Measurements from ENCODE around the gene CACNG4. TPM values are rescaled to one million over a fixed set of nuclear protein-coding genes. Genes with fewer than 3 reads are reported as not detected.
"Not testable (repeated sequence)": the region's sequence is repeated elsewhere in the genome, so short reads cannot be mapped to it uniquely, and the experiment has no call there.

Gene CACNG4
- total RNA-seq, 1 donor from 2014 or later = 0.36 TPM

GRCh38 chr17:66957343-66957742 lies 7.2 kb upstream of the CACNG4 start:
- intact Hi-C loops (cut with DNase I) = no loop called here
- DNase-seq (ENCODE audit: low spot score) (no peak), ATAC-seq (no peak)

DNA sequence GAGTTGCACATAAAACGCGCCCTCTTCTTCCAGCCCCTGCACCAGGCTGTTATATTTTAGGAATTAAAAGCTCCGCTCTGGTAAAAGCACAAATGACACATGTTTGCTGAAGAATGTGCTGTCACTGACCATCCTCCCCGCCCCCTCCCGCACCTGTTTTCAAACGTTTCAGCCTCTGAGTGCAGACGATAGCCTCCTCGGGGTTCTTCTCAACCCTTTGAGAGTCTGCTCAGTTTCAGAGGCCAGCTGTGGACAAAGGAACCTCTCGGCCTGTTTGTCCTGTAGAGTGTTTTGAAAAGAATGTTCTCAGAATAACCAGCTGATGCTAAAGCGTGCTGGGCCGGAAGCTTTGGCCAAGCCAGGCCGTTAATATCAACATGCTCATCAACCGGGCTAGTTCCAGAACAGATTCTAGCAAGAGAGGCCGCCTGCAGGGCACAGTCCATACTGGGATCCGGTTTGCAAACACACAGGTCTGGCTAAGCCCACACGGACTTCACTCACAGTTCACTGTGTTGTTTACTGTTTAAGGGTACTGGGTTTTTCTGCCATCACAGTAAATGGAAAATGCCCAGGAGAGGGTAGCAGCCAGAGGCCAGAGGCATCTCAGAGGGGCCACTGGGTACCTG lies 6.4 kb upstream of the CACNG4 start:
- no peak for DNase-seq (ENCODE audit: low spot score)
- ATAC-seq = peak; percentile 45
- intact Hi-C loops (cut with DNase I) = no loop called here

DNA sequence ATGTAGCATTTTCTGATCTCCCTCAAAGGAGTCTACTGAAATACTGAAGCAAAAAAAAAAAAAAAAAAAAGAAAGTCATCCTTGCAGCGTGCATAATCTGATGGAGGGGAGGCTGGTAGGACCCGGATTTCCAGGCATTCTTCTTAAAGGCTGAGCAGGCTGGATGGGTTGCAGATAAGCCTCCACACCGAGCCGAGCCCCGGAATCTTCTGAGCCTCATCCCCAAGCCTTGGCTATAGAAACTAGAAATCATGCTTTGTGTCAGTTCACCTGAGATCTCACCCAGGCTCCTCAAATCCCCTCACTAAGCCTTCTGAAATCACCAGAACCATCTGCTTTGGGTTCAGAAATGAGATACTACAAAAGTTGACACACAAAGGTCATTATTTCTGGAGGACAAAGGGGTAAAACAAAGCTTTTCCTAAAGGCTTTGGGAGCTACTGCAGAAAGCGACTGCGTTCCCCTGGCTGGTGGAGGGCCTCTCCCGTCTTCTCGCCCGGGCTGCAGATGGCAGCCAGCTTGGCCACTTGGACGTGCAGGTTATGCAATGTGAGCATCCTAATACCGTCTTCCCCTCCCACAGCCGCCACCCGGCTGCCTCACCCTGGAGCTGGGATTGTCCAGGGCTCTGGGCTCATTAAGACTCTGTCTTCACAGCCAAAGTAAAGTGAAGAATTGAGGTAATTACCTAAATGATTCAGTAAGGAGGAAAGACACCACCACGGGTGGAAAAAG lies 4.7 kb upstream of the CACNG4 start:
- ATAC-seq (no peak), DNase-seq (ENCODE audit: low spot score) (no peak)
- intact Hi-C loops (cut with DNase I) = no loop called here

DNA sequence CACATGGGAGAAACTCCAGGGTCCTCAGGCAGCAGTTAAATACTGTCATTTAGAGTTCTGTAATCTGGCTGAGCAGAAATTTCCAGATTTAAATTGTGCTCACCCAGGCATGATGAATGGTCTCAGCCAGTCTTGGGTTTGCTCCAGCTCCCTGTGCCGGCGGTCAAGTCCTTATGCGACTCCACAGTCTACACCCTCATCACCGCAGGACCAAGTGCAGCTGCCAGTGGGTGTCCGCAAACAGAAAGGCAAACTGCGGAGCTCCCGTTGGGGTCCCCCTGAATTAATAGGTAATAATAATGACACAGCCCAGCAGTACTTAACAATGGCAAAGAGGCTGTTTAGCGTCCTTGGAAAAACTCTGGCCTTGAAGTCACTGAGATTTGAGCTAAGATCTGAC lies 3.9 kb upstream of the CACNG4 start:
- ATAC-seq (no peak), DNase-seq (ENCODE audit: low spot score) (no peak)
- intact Hi-C loops (cut with DNase I) = no loop called here

DNA sequence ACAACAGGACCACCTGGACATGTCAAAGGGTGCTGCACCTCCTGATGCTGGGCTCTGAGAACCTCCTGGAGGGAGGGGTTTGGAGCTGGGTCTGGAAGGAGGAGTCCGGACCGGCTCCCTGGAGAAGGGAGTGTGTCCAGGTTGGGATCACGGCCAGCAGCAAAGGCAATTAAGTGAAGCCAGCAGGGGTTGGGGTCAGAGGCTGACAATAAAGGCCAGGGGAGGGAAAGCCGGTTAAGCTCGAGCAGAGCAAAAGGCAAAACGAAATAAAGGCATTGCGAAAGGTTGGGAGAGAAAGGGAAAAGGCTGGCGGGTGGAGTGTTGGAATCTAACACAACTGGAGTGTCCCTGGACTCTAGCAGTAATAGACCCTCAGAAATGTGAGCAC lies 992 bp upstream of the CACNG4 start:
- peak; percentile 36 for ATAC-seq
- intact Hi-C loops (cut with DNase I) = no loop called here

DNA sequence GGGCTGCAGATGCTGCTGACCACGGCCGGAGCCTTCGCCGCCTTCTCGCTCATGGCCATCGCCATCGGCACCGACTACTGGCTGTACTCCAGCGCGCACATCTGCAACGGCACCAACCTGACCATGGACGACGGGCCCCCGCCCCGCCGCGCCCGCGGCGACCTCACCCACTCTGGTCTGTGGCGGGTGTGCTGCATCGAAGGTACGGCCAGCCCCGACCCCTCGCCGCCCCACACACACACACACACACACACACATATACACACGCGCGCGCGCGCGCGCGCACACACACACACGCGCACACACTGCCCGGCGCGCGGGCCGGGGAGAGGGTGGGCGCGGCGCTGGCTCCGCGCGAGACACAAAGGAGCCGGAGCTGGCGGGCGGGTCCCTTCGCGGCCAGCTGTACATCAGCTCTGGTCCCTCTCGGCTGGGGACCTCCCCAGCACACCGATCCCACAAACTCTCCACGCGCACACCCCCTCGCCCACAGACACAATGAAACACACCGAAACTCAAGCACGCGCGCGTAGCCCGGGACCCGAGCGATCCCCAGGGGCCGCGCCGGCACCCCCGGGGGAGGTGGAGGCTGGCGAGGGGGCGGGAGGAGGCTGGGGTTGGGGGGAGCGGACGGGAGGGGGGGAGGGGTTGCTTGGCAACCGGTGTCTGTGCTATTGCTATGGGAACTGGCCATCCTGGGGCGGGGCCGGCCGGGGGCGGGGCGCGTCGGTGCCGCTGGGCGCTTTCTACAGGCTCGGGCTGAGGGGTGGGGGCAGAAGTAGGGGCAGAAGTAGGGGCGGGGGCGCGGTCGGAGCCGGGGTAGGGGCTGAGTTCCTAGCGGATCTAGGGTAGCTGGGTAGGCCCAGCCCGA lies 658 bp downstream of the CACNG4 start:
- intact Hi-C loops (cut with DNase I) = no loop called here
- no peak for DNase-seq (ENCODE audit: low spot score)

More for the DNA sequence above, 992 bp upstream of the CACNG4 start:
- DNase-seq (ENCODE audit: low spot score) = no peak

DNA sequence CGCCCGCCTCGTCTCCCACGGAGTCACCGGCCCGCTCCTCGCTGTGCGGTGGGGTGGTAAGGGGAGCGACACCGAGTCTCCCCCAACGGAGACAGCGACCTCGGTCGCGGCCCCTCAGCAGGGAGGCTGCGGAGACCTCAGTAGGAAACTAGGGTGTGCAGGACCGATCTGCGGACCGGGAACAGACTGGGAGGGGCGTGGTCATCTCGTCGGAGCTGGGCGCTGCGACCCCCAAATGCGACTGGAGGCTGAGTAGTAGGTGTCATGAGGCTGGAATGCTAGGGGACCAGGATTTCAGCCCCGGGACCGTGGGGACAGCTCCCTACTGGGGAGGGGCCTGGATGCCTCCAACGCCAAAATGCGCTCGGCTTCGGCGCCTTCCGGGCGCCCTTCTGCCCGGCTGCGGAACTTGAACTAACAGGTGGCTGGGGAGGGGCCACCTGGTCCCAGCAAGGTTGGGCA lies 1.3 kb downstream of the CACNG4 start:
- intact Hi-C loops (cut with DNase I) = no loop called here

More for the DNA sequence above, 658 bp downstream of the CACNG4 start:
- ATAC-seq = no peak

DNA sequence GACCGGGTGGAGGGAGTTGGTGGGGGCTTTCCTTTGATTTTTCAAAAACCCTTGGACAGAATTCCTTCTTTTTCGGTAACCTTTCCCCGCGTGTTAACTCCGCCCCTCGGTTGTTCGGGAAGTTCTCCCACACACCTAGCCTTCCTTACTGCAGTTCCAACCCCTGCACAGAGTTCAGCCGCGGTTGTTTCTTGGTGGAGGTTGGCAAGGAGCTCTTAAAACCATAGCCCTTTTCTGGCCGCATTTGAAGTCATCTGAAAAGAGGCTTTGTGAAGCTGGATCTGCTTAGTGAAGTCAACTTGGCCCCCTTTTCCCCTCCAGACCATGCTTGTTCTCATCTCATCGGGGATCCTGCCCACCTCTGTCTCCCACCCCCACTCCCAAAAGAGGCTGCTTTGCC lies 1.8 kb downstream of the CACNG4 start:
- ATAC-seq = no peak
- no peak for DNase-seq (ENCODE audit: low spot score)
- intact Hi-C loops (cut with DNase I) = no loop called here

More for the DNA sequence above, 1.3 kb downstream of the CACNG4 start:
- no peak for DNase-seq (ENCODE audit: low spot score)
- no peak for ATAC-seq

DNA sequence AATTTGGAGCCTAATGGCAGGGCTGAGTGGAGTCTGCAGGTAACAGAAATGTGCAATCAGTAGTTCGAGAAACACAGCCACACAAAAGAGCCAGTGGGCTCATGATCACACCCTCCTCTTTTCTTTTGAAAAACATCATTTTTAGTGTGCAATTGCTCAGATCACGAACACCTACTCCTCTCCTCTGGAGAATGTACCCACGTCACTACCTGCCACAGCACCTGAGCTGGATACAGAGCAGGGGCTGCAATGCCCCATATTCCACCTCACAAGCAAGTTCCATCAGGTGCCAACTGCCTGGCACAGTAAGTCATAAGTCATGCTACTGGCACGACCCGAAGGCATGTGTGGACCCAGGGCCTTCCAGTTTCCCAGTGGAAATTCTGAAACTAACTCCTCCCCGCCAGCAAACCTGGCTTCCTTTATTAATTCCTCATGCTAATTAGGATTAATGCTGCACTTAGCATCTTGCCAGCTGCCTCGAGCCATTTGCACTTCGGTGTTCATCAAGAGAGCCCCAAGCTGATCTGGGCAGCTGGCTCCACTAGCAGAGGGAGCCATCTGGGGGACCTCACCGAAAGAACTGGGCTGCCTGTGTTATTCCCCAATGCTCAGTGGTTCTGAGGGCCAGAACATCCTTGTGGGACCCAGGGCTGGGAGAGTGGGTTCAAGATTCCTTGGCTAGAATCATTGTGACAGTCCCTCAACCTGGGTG lies 2.4 kb downstream of the CACNG4 start:
- no peak for ATAC-seq
- no peak for DNase-seq (ENCODE audit: low spot score)
- intact Hi-C loops (cut with DNase I) = no loop called here

GRCh38 chr17:66967837-66968543 lies 3.5 kb downstream of the CACNG4 start:
- DNase-seq (ENCODE audit: low spot score) = no peak
- intact Hi-C loops (cut with DNase I) = no loop called here
- no peak for ATAC-seq

GRCh38 chr17:66968916-66969315 lies 4.4 kb downstream of the CACNG4 start:
- DNase-seq (ENCODE audit: low spot score) = no peak
- ATAC-seq = no peak
- intact Hi-C loops (cut with DNase I) = no loop called here

- ATAC-seq (no peak), DNase-seq (ENCODE audit: low spot score) (no peak)
- intact Hi-C loops (cut with DNase I) = no loop called here
Observed at GRCh38 chr17:66970140-66970539, 5.6 kb downstream of the CACNG4 start.

DNA sequence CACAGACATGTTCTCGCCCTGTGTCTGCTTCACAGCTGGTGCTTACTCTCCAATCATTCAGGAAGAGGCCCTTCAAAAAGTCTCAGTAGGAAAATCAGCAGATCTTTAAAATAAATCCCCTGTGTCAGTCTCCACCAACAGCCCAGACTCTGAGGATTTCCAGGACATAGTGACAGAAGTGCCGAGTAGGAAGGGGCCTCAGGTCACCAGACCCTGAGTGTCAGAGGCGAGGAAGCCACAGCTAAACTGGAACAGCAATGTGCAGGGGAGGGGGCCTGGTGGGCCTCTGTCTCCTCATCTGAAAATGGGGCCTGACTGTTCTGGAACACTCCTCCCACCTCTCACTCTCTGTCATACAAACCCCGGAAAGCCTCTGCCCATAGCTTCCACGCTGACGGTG lies 6.3 kb downstream of the CACNG4 start:
- intact Hi-C loops (cut with DNase I) = no loop called here
- no peak for DNase-seq (ENCODE audit: low spot score)
- ATAC-seq = no peak

DNA sequence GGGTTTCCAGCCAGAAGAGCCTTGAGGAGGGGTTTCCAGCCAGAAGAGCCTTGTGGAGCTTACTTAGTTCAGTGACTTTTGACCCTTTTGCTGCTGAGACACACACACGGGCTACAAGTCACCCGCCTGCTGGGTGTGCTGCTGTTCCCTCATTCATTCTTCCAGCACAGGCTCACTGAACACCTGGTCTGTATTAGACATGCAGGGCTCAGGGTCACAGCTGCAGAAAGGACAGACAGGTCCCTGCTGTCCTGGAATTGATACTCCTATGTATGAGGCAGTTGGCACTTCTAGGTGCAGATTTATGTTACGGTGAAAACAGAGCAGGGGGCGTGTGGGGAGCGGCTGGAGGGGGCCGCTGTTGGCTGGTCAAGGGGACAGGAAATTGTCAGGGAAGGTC lies 6.8 kb downstream of the CACNG4 start:
- ATAC-seq (no peak), DNase-seq (ENCODE audit: low spot score) (no peak)
- intact Hi-C loops (cut with DNase I) = no loop called here

DNA sequence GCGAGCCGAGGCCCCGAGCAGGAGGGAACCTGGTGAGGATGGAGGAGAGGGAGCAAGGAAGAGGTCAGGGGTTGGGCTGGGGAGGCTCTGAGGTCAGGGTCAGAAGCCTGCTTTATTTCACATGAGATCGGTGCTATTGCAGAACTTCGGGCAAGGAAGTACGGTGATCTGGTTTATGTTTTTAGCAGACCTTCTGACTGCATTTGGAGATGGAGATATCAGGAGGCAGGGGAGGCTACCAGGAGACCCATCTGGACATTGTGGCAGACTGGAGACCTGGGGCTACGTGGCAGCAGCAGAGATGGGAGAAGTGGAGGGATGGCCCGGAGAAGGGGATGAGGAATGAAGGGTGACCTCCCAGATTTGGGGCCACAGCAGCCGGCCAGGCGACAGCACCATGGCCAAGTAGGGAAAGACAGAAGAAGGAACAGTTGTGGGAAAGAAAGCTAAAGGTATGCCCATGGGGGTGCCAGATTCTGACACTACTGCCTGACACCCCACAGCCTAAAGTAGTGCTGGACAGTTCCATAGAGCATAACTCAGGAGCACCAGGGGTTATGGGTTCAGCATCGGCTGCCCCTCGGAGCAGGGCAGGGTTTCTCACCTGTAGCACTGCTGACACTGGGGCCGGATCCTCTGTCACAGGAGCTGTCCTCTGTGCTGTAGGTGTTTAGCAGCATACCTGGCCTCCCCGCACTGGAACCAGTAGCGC lies 7.4 kb downstream of the CACNG4 start:
- no peak for DNase-seq (ENCODE audit: low spot score)
- ATAC-seq = no peak
- intact Hi-C loops (cut with DNase I) = no loop called here

- DNase-seq (ENCODE audit: low spot score); ATAC-seq; intact Hi-C loops (cut with DNase I): not testable (repeated sequence)
Observed at GRCh38 chr17:66972442-66972830, 7.9 kb downstream of the CACNG4 start.

GRCh38 chr17:66975188-66975587 lies 10.7 kb downstream of the CACNG4 start:
- intact Hi-C loops (cut with DNase I) = no loop called here
- no peak for ATAC-seq
- no peak for DNase-seq (ENCODE audit: low spot score)
